Stimulated activated CD8-positive, alpha-beta memory T cell treated with anti-CD3 and anti-CD28 coated beads, Interleukin-2, amount 100 ng/mL, for 48 hours (primary cell): ENCODE data around the gene PTHLH.

Experiments used
- DNase-seq, 2 donors: peaks; one replicate each; pipeline ENCODE4 v3.0.0-alpha.2; 2020; ENCODE audit warnings: low read depth in 2 of 2

PTHLH gene

GRCh38 chr12:27974735-27975221, 2.2 kb upstream of the PTHLH start:
- DNase-seq = no peak

GRCh38 chr12:27973487-27973890, 956 bp upstream of the PTHLH start:
- no peak for DNase-seq

GRCh38 chr12:27971606-27972005, 927 bp downstream of the PTHLH start:
- no peak for DNase-seq

GRCh38 chr12:27971121-27971489, 1.4 kb downstream of the PTHLH start:
- no peak for DNase-seq

- no peak for DNase-seq
Observed at GRCh38 chr12:27970401-27971120, 2.0 kb downstream of the PTHLH start.

GRCh38 chr12:27969624-27970400, 2.7 kb downstream of the PTHLH start:
- DNase-seq = peak; percentile 50 to 52

- no peak for DNase-seq
Observed at GRCh38 chr12:27968972-27969623, 3.4 kb downstream of the PTHLH start.

GRCh38 chr12:27967551-27968054, 4.9 kb downstream of the PTHLH start:
- no peak for DNase-seq

GRCh38 chr12:27966870-27967269, 5.7 kb downstream of the PTHLH start:
- DNase-seq = no peak

- DNase-seq = no peak
Observed at GRCh38 chr12:27965966-27966365, 6.6 kb downstream of the PTHLH start.

GRCh38 chr12:27965411-27965810, 7.1 kb downstream of the PTHLH start:
- DNase-seq = no peak

GRCh38 chr12:27964123-27964522, 8.4 kb downstream of the PTHLH start:
- DNase-seq = no peak

- DNase-seq = no peak
Observed at GRCh38 chr12:27960821-27961220, 11.7 kb downstream of the PTHLH start.

GRCh38 chr12:27958675-27959074, 13.9 kb downstream of the PTHLH start:
- DNase-seq = no peak

- DNase-seq = no peak
Observed at GRCh38 chr12:27957366-27957765, 15.2 kb downstream of the PTHLH start.

- DNase-seq = no peak
Observed at GRCh38 chr12:27953817-27954216, 18.7 kb downstream of the PTHLH start.

GRCh38 chr12:27953348-27953747, 19.2 kb downstream of the PTHLH start:
- no peak for DNase-seq

- no peak for DNase-seq
Observed at GRCh38 chr12:27952510-27952909, 20.0 kb downstream of the PTHLH start.

GRCh38 chr12:27951898-27952297, 20.6 kb downstream of the PTHLH start:
- no peak for DNase-seq

GRCh38 chr12:27946421-27946820, 26.1 kb downstream of the PTHLH start:
- no peak for DNase-seq

GRCh38 chr12:27940756-27941402, 31.7 kb downstream of the PTHLH start:
- peak; percentile 38 to 61 for DNase-seq

- DNase-seq = no peak
Observed at GRCh38 chr12:27940245-27940644, 32.3 kb downstream of the PTHLH start.
